NK-92 (cell line): ENCODE results near the gene NOX3.
"Not testable (repeated sequence)": the region's sequence is repeated elsewhere in the genome, so short reads cannot be mapped to it uniquely, and the experiment has no call there.

Experiments used
- DNase-seq: peaks from one replicate; lab custom pipeline; 2025; ENCODE audit not compliant: unreplicated experiment; lab: John Stamatoyannopoulos, UW

The NOX3 gene

GRCh38 chr6:155455766-155456165 lies at the start of gene NOX3:
Gene NOX3 (minus strand): TSS chr6:155455839. CDS start chr6:155455800, 39 bp downstream.
- DNase-seq = no peak

GRCh38 chr6:155504848-155505607 lies 49.4 kb upstream of the NOX3 start:
- DNase-seq = no peak

- no peak for DNase-seq
Observed at GRCh38 chr6:155502393-155502792, 46.8 kb upstream of the NOX3 start.

- DNase-seq = no peak
Observed at GRCh38 chr6:155499574-155499973, 43.9 kb upstream of the NOX3 start.

- no peak for DNase-seq
Observed at GRCh38 chr6:155498370-155498769, 42.7 kb upstream of the NOX3 start.

GRCh38 chr6:155497273-155497672 lies 41.6 kb upstream of the NOX3 start:
- DNase-seq = no peak

GRCh38 chr6:155495011-155495768 lies 39.6 kb upstream of the NOX3 start:
- DNase-seq = no peak

GRCh38 chr6:155493694-155494143 lies 38.1 kb upstream of the NOX3 start:
- DNase-seq = no peak

GRCh38 chr6:155493026-155493693 lies 37.5 kb upstream of the NOX3 start:
- DNase-seq = no peak

- no peak for DNase-seq
Observed at GRCh38 chr6:155492061-155492735, 36.6 kb upstream of the NOX3 start.

GRCh38 chr6:155491421-155491820 lies 35.8 kb upstream of the NOX3 start:
- no peak for DNase-seq

GRCh38 chr6:155488197-155488596 lies 32.6 kb upstream of the NOX3 start:
- DNase-seq = not testable (repeated sequence)

GRCh38 chr6:155487371-155488130 lies 31.9 kb upstream of the NOX3 start:
- DNase-seq = no peak

- DNase-seq = no peak
Observed at GRCh38 chr6:155486721-155487294, 31.2 kb upstream of the NOX3 start.

GRCh38 chr6:155485756-155486155 lies 30.1 kb upstream of the NOX3 start:
- no peak for DNase-seq

GRCh38 chr6:155483858-155484257 lies 28.2 kb upstream of the NOX3 start:
- DNase-seq = no peak

GRCh38 chr6:155481215-155481614 lies 25.6 kb upstream of the NOX3 start:
- no peak for DNase-seq

GRCh38 chr6:155473741-155474140 lies 18.1 kb upstream of the NOX3 start:
- no peak for DNase-seq

GRCh38 chr6:155472886-155473285 lies 17.2 kb upstream of the NOX3 start:
- no peak for DNase-seq

- not testable (repeated sequence) for DNase-seq
Observed at GRCh38 chr6:155470979-155471616, 15.5 kb upstream of the NOX3 start.
